GM12801 (cell line): ENCODE data around the gene IPO5.

Experiments
- TF ChIP-seq, protein P1 (sequence below): IDR thresholded peaks from one replicate; pipeline ENCODE4 v1.5.1; 2011; ENCODE audit warnings: control low read depth; ENCODE audit not compliant: insufficient read length; ENCODE audit errors: extremely low read depth

The IPO5 gene

GRCh38 chr13:97951376-97951775 is 2.1 kb upstream of the IPO5 start:
- TF ChIP-seq, protein P1, sequence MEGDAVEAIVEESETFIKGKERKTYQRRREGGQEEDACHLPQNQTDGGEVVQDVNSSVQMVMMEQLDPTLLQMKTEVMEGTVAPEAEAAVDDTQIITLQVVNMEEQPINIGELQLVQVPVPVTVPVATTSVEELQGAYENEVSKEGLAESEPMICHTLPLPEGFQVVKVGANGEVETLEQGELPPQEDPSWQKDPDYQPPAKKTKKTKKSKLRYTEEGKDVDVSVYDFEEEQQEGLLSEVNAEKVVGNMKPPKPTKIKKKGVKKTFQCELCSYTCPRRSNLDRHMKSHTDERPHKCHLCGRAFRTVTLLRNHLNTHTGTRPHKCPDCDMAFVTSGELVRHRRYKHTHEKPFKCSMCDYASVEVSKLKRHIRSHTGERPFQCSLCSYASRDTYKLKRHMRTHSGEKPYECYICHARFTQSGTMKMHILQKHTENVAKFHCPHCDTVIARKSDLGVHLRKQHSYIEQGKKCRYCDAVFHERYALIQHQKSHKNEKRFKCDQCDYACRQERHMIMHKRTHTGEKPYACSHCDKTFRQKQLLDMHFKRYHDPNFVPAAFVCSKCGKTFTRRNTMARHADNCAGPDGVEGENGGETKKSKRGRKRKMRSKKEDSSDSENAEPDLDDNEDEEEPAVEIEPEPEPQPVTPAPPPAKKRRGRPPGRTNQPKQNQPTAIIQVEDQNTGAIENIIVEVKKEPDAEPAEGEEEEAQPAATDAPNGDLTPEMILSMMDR: no peak

DNA sequence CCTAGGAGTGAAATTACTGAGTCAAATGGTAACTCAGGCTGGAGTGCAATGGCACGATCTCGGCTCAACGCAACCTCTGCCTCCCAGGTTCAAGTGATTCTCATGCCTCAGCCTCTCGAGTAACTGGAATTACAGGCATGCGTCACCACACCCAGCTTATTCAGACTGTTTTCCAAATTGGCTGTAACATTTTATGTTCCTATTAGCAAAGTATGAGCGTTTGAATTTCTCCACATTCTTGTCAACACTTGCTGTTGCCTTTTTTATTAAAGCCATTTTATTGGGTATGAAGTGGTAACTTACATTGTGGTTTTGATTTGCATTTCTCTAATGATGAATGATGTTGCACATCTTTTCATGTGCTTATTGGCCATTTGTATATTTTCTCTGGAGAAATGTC is 7.9 kb downstream of the IPO5 start:
- TF ChIP-seq, protein P1: no peak

- TF ChIP-seq, protein P1: no peak
Measured at GRCh38 chr13:97962887-97963286, 9.4 kb downstream of the IPO5 start.

DNA sequence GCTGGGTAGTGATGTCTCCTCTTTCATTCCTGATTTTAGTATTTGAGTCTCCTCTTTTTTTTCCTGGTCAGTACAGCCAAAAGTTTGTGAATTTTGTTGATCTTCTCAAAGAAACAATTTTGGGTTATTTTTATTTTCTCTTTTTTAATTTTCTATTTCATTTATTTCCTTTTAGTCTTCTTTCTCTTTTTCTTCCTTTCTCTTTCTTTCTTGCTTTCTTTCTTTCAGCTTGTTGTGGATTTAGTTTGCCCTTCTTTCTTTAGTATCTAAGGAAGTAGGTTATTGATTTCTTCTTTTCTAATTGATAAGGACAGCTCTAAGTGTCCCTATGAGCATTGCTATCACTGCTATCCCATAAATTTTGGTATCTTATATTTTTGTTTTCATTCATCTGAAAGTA is 13.8 kb downstream of the IPO5 start:
- TF ChIP-seq, protein P1: no peak

GRCh38 chr13:97967948-97968347 is 14.5 kb downstream of the IPO5 start:
- TF ChIP-seq, protein P1: no peak

- TF ChIP-seq, protein P1: no peak
Measured at GRCh38 chr13:97971519-97971918, 18.0 kb downstream of the IPO5 start.

DNA sequence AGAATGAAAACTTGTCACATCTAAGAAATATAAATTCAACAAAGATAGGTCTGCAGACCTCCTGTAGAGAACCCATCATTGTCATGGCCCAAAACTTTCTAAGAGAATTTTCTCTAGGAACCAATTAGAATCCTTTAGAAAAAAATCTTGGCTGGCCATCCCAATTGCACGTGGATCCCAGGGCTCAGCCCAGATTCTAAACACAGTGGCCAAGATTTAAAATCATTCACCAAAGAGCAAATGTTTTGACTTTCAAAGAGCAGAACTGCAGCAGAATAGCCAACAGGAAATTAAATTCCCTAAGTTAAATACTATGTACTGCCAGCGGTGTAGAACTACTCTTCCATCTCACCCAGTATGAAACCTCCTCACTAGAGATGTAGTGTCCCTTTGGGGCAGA is 21.3 kb downstream of the IPO5 start:
- TF ChIP-seq, protein P1: no peak

DNA sequence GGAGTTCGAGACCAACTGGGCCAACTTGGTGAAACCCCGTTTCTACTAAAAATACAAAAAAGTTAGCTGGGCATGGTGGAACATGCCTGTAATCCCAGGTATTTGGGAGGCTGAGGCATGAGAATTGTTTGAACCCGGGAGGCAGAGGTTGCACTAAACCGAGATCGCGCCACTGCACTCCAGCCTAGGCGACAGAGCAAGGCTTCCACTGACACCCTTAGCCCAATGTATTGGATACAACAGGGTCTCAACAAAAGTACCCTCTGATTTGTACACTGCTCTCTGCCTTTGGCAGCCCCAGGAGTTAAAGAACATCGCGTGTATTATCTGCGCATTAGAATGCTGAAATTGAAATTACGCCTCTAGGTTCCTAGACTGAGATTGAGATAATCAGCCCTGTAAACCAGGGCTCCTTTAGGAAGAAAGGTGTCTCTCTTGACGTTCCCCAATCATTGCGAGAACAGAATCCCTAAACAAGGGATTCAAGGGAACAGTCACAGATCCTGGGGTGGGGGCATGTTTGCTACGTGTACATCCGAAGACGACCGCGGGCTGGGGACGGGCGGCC is 21.9 kb downstream of the IPO5 start:
- TF ChIP-seq, protein P1: no peak
